DND-41 (cell line): ENCODE measurements around the gene TAF5L.

ENCODE experiments used
- ATAC-seq: fragments of 200-7000 bp; cut with Tn5 transposase; 3 replicates; pipeline ENCODE4 v1.9.1; 2021; ENCODE audit warnings: low read depth; ENCODE audit not compliant: insufficient read depth
- DNase-seq: peaks from one replicate; pipeline ENCODE4 v3.0.0-alpha.2; 2020
- H2AFZ ChIP-seq: 2 replicates; pipeline ENCODE4 v1.6.0; 2012; ENCODE audit warnings: low read depth, low read length
- H3K27ac ChIP-seq: 2 replicates; pipeline ENCODE4 v1.5.1; 2012; ENCODE audit warnings: low read length, inconsistent platforms
- H3K27me3 ChIP-seq: fragments of 200-600 bp; sonication (generic); 2 replicates; pipeline ENCODE4 v1.6.0; 2012; ENCODE audit warnings: low read length, mild to moderate bottlenecking, inconsistent platforms; ENCODE audit not compliant: insufficient read depth, poor library complexity
- H3K36me3 ChIP-seq: 2 replicates; pipeline ENCODE4 v1.5.1; 2012; ENCODE audit warnings: low read length, inconsistent platforms; ENCODE audit not compliant: insufficient read depth
- H3K4me1 ChIP-seq: 2 replicates; pipeline ENCODE4 v1.5.1; 2012; ENCODE audit warnings: mild to moderate bottlenecking, low read length; ENCODE audit not compliant: insufficient read depth
- H3K4me2 ChIP-seq: 2 replicates; pipeline ENCODE4 v1.6.0; 2012; ENCODE audit warnings: mild to moderate bottlenecking, moderate library complexity, low read length, inconsistent platforms; ENCODE audit not compliant: insufficient read depth
- H3K4me3 ChIP-seq, 2 experiments: fragments of 200-600 bp in 1 of 2; shearing (Covaris generic) in 1 of 2; 2 replicates each; pipeline ENCODE4 v1.5.1; 2012 to 2016; ENCODE audit warnings: inconsistent platforms in 2 of 2, low read length in 2 of 2, mild to moderate bottlenecking in 2 of 2, low read depth in 1 of 2, moderate library complexity in 1 of 2
- H3K79me2 ChIP-seq: 2 replicates; pipeline ENCODE4 v1.6.0; 2012; ENCODE audit warnings: low read length, inconsistent platforms; ENCODE audit not compliant: insufficient read depth
- H3K9ac ChIP-seq: 2 replicates; pipeline ENCODE4 v1.6.0; 2012; ENCODE audit warnings: low read depth, mild to moderate bottlenecking, inconsistent platforms, low read length, moderate library complexity
- H3K9me3 ChIP-seq: 2 replicates; pipeline ENCODE4 v1.5.1; 2012; ENCODE audit warnings: low read length, moderate library complexity, mild to moderate bottlenecking, inconsistent platforms; ENCODE audit not compliant: insufficient read depth, severe bottlenecking
- H4K20me1 ChIP-seq: 2 replicates; pipeline ENCODE4 v1.6.0; 2012; ENCODE audit warnings: low read length; ENCODE audit not compliant: insufficient read depth
- CTCF ChIP-seq: IDR thresholded peaks from 2 replicates; pipeline ENCODE4 v1.5.1; 2012; ENCODE audit warnings: borderline replicate concordance, low read length, moderate library complexity, mild to moderate bottlenecking; ENCODE audit not compliant: poor library complexity, severe bottlenecking; ENCODE audit errors: extremely low read depth
- EZH2 ChIP-seq: IDR thresholded peaks from 3 replicates; pipeline ENCODE4 v1.6.1; 2012; ENCODE audit warnings: borderline replicate concordance, low read depth, mild to moderate bottlenecking, moderate library complexity, low read length, inconsistent platforms; ENCODE audit not compliant: severe bottlenecking

Gene TAF5L

GRCh38 chr1:229572286-229572685 is 53.6 kb downstream of the TAF5L start:
- Histone ChIP-seq H3K4me2 (no peak overlapping the region), H3K79me2 (no peaks in the 10 kb centered on the region), H2AFZ (no peak overlapping the region), H3K9me3 (no peaks in the 10 kb centered on the region), H4K20me1 (no peaks in the 10 kb centered on the region), H3K27me3 (no peaks in the 10 kb centered on the region), H3K4me1 (no peaks in the 10 kb centered on the region), H3K9ac (no peak overlapping the region), H3K27ac (no peak overlapping the region), H3K4me3 (no peak overlapping the region), H3K36me3 (no peaks in the 10 kb centered on the region)
- ATAC-seq (no peak), DNase-seq (no peak)
- TF ChIP-seq EZH2: no peak
- no peak for TF ChIP-seq CTCF

GRCh38 chr1:229570891-229571516 is 54.9 kb downstream of the TAF5L start:
- TF ChIP-seq EZH2: no peak
- no peaks in the 10 kb centered on the region for H3K36me3 ChIP-seq

GRCh38 chr1:229570305-229570704 is 55.6 kb downstream of the TAF5L start:
- no peak for ATAC-seq
- Histone ChIP-seq H3K9ac (no peak overlapping the region), H3K79me2 (no peaks in the 10 kb centered on the region), H3K36me3 (no peaks in the 10 kb centered on the region), H3K27me3 (no peaks in the 10 kb centered on the region), H3K27ac (no peak overlapping the region), H3K9me3 (no peaks in the 10 kb centered on the region), H3K4me1 (no peaks in the 10 kb centered on the region), H3K4me3 (no peak overlapping the region), H3K4me2 (no peak overlapping the region), H4K20me1 (no peaks in the 10 kb centered on the region), H2AFZ (no peak overlapping the region)
- no peak for TF ChIP-seq EZH2
- no peak for TF ChIP-seq CTCF
- DNase-seq: no peak

More at GRCh38 chr1:229570891-229571516, 54.9 kb downstream of the TAF5L start:
- Histone ChIP-seq H2AFZ (no peak overlapping the region), H3K27me3 (no peaks in the 10 kb centered on the region), H3K27ac (no peak overlapping the region), H4K20me1 (no peaks in the 10 kb centered on the region), H3K9me3 (no peaks in the 10 kb centered on the region), H3K4me2 (no peak overlapping the region), H3K9ac (no peak overlapping the region), H3K79me2 (no peaks in the 10 kb centered on the region), H3K4me1 (no peaks in the 10 kb centered on the region), H3K4me3 (no peak overlapping the region)
- no peak for DNase-seq
- ATAC-seq: no peak

- Histone ChIP-seq H4K20me1 (no peaks in the 10 kb centered on the region), H2AFZ (no peak overlapping the region), H3K36me3 (no peaks in the 10 kb centered on the region), H3K4me2 (no peak overlapping the region), H3K9me3 (no peaks in the 10 kb centered on the region), H3K27me3 (no peaks in the 10 kb centered on the region), H3K27ac (no peak overlapping the region), H3K79me2 (no peaks in the 10 kb centered on the region), H3K4me3 (no peak overlapping the region), H3K4me1 (no peaks in the 10 kb centered on the region), H3K9ac (no peak overlapping the region)
- no peak for TF ChIP-seq EZH2
- no peak for TF ChIP-seq CTCF
- ATAC-seq (no peak), DNase-seq (no peak)
These were observed 58.6 kb downstream of the TAF5L start for GRCh38 chr1:229567109-229567868.
